ENCODE measurements around the gene ATPAF1. TPM values are rescaled to one million over a fixed set of nuclear protein-coding genes. Genes with fewer than 3 reads are reported as not detected.

ATPAF1 gene
- polyA plus RNA-seq, 1 donor = 111 TPM

DNA sequence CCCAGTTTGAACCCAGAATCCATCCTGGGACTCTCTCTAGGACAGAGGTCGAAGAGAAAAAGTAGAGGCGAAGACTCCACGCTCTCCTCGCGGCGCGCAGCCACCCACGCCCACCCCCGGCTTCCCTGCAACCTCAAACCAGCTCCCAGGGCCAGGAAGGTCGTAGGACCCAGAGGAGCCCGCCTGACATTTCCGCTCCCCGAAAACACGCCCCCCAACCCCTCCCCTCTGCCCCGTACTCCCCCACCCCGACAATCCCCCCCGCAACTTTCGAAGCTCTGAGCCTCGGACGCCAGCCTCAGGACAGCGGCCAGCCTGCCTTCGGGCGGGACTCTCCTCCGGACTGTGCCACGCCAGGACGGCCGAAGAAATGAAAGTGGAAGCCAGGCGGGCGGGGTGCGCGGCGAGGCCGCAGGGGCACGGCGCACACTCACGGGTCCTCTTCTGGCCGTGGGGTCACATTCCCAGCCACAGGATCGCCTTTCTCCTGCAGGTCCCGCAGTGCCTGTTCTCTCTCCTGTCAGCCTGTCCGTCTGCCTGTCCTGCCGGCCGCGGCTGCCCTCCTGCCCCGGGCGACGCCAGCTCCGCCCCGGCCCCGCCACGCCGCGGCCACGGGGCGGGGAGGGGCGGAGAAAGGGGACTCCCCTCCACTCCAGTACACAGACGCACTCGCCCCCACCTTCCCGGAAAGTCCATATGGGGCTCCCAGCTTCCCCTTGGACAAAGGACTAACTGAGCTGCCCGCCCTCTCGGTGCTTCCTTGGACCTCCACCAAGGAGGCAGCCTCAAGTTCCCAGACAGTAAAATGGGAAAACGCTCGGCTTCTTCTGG, 51.7 kb downstream of the ATPAF1 start, which contains the start of gene MOB3C:
MOB3C (minus strand) TSS at position 535 of the 831 bp plus-strand sequence. CDS start 3,490 bp downstream, outside the sequence.
- DNase-seq = peak; percentile 37

- no peak for DNase-seq
Observed at GRCh38 chr1:46615735-46616134, 52.4 kb downstream of the ATPAF1 start.

DNA sequence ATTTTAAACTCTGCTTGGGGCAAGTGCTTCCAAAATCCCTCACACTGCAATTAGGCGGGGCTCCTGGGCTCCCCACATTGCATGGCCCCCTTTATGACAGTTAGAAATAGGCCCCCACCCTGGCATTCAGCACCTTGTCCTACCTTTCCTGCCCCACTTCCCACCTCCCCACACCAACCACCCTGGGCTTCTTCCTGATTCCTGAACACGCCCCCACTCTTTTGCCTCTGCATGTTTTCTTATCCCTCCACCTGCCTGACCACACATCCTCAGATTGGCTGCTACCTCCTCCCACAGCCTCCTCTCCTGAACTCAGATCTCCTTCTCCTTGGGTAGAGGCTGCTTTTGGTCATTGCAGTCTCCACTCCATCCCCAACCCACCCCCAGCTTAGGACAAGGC, 53.1 kb downstream of the ATPAF1 start:
- no peak for DNase-seq

- DNase-seq = no peak
Observed at GRCh38 chr1:46614604-46614984, 53.6 kb downstream of the ATPAF1 start.

DNA sequence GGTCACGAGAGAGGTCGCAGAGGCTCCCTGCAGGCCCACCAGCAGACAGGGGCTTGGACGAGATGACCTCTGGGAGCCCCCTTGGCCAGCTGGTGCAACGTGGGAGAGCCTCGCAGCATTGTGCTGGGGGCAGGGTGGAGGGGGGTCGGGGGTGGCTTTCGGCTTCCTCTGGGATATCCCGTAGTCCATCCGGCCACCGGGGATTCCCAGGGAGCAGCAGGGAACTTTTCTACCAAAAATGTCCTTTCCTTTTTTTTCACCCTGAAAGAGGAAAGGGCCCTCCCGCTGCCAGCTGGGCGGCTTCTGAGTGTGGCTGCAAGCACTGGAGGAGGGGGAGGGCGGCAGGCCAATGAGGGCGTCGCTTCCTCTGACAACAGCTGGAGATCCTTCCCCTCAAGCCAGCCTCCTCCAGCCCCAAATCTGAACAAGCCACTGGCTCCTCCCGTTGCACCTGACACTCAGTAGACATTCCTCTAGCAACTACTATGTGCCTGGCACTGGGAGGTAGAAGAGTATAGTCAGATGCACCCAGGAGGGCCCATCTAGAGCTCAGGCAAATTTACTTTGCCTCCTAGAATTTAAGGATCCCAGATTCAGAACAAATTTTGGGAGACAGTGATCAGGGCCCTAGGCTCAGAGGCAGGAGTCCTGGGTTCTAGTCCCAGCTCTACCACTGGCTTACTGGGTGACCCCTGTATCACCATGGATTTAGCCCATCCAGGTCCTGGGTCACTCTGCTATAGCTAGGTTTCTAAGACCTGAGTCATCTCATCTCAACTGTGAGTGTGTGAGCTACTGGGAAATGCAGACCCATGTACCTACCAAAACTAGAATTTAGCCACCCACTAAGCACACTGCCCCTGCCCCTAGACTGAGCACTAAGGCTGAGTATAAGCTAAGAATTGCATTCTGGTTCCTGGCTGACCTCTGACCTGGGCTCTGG, 54.2 kb downstream of the ATPAF1 start:
- peak; percentile 63 for DNase-seq

GRCh38 chr1:46612937-46613660, 55.1 kb downstream of the ATPAF1 start:
- no peak for DNase-seq

- no peak for DNase-seq
Observed at GRCh38 chr1:46611691-46612221, 56.4 kb downstream of the ATPAF1 start.

DNA sequence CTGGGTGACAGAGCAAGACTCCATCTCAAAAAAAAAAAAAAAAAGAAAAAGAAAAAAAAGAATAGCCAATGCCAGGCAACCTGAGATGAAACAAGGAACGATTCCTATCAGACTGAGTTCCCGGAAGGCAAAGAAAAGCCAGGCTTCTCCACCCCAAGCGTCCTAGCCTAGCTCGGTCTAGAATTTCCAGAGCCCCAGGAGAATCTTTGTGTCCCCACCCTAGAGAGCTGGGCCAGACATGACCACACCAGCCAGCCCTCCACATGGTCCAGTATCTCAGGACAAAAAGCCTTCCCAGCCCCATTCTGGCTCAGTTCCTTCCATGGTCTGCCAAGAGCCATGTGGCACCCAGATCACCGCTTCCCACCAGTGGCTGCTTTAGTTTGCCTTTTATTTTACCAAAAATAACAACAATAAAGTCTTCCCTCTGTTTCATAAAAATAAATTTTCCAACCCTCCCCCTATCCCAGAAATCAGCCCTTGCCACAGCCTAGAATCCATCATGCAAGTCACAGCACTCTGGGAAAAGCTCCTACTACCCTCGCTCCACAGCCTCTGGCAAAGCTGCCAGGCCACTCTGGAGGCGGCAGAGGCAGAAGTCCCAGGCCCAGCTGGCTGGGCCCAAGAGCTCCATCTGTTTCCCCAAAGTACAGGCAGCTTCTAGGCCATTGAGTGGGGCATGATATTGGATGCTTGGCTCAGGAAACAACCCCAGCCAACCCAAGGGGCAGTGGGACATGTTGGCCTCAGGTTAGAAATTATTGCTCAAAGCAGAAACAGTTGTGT, 60.6 kb downstream of the ATPAF1 start:
- no peak for DNase-seq

DNA sequence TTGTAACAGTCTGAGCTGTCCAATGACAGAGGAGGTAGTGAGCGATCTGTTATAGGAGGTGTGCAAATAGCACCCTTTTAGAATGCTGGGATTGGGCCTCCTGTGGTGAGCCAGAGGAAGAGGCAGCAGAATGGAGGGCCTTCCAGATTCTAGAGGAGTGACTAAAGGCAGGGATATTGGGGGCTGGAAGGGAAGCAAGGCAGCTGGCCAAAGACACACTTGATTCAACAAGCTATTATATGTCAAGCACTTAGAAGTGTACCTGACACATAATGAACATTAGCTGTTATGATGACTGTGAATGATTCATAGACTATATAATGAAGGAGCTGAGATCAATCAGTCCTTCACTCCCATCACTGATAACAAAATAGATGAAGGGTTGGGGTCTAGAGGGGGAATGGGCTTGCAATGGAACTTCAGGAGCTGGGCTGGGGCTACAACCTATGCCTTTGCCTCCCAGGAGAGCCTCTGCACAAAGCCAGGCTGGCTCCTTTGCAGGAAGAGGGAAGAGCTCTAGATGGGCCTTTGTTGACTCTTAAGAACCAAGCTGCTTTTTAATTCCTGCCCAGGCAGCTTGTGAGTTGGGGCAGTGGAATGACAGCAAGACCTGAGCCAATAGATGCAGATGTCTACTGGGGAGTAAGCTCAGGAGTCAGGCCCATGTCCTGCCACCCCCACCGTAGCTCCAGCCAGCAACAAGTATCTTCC, 61.8 kb downstream of the ATPAF1 start:
- no peak for DNase-seq

DNA sequence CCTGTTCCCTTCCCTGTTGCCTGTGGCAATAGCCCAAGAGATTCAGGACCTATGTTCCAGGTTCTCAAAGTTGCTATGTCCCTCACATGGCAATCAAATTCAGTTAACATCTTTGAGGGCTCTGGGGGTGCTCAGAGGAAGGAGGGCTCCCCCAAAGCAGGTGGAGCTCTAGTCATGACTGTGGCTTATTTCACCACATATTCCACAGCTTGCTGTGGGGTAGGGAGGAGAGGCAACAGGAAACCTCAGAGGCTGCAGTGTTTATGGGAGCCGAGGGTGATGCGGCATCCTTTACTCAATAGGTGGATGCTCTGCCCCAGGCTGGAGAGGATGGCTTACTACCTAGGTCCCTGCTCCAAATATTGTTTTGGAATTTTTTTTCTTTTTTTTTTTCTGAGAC, 62.9 kb downstream of the ATPAF1 start:
- no peak for DNase-seq

- peak; percentile 96 for DNase-seq
Observed at GRCh38 chr1:46603858-46604549, 64.2 kb downstream of the ATPAF1 start, which contains the start of gene MKNK1. Gene MKNK1 (minus strand): TSS chr1:46604268. CDS start chr1:46583327, 20,941 bp downstream.

- no peak for DNase-seq
Observed at GRCh38 chr1:46603481-46603857, 64.7 kb downstream of the ATPAF1 start.

GRCh38 chr1:46601257-46602007, 66.7 kb downstream of the ATPAF1 start:
- DNase-seq = no peak

DNA sequence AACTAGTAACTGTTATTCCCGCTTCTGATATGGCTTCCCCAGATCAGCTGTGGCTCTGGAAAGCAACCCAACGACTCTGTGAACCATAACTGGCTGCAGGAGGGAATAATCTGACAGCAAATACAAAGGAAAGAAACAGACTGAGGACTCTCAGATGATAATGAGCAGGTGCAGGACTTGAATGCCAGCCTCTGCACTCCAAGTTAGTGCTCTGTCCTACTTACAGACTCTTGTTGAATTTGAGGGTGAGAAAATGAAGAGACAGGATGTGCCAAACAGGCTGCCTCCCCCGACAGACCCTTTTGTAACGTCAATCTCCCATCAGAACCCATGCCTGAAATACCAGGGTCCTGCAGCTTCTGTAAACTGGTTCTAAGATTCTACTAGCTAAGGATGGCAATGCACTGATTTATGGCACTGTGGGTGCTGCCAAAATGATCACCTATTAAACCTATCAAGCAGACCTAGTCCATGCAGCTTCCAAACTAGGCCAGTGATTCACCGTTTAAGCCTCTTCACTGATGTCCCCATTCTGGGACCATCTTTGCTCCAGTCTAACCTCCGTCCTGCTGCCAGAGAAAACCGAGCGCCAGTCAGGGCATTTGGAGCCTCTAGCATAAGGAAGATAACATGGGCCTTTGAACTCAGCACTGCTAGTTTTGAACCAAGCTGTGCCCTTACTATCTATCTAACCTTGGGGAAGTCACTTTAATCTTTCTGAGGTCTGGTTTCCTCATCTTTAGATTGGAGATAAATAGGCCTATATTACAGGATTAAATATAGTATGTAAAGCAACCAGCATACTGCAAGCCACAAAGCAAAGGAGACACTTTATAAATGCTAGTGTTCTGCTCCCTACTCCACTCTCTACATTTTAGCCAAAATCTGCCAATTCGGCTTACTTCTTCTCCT, 68.8 kb downstream of the ATPAF1 start:
- no peak for DNase-seq

- no peak for DNase-seq
Observed at GRCh38 chr1:46596846-46597245, 71.3 kb downstream of the ATPAF1 start.

- no peak for DNase-seq
Observed at GRCh38 chr1:46596036-46596435, 72.1 kb downstream of the ATPAF1 start.

DNA sequence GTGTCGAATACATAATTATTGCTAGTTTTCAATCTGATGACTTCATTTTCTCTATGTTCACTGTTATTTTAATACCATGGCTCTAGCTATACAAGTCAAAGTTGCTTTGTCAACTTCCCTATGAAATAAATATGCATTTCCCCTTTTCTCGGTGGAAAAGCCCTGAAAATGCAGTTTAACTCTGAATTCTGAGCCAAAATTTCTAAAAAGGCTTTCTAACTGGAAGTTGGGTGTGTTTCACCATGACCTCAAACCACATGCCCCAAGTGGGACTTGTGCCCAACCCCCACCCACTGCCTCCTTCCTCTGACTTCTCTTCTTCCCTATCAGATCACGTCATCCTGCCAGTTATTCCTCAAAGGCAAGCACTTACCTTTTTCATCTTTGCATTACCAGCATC, 73.0 kb downstream of the ATPAF1 start:
- DNase-seq = no peak

- DNase-seq = no peak
Observed at GRCh38 chr1:46594063-46594462, 74.1 kb downstream of the ATPAF1 start.
